Stromal cell of bone marrow (primary cell): Measurements from ENCODE around the gene IDI2.
A peak's percentile ranks its signal among the peaks of the same experiment; 100 is the strongest.
"Not testable (repeated sequence)": the region's sequence is repeated elsewhere in the genome, so short reads cannot be mapped to it uniquely, and the experiment has no call there.

Experiments used
- DNase-seq: peaks from one replicate; pipeline ENCODE4 v3.0.0-alpha.2; 2012; ENCODE audit warnings: low read depth

Gene IDI2

DNA sequence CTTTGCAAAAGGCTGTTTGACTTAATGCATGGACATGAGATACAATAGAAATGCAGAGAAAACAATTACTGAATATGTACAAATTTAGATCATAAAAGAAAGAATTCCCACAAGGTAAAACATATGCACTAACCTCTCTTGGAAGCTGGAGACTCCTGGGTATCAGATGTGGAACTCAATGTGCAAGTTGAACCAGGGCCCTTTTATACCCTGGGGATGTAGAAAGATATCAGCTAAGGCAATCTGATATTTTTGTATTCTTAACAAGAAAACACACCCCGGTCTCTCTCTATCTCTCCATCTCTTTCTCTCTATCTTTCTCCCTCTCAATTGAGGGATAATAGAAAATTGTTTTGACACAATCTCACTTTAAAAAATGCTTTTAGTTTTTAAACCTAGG, at the start of gene IDI2:
TSS of gene IDI2 (minus strand) at position 177 of the 400 bp plus-strand sequence. CDS start 1,136 bp downstream, outside the sequence.
- DNase-seq, result no peak

DNA sequence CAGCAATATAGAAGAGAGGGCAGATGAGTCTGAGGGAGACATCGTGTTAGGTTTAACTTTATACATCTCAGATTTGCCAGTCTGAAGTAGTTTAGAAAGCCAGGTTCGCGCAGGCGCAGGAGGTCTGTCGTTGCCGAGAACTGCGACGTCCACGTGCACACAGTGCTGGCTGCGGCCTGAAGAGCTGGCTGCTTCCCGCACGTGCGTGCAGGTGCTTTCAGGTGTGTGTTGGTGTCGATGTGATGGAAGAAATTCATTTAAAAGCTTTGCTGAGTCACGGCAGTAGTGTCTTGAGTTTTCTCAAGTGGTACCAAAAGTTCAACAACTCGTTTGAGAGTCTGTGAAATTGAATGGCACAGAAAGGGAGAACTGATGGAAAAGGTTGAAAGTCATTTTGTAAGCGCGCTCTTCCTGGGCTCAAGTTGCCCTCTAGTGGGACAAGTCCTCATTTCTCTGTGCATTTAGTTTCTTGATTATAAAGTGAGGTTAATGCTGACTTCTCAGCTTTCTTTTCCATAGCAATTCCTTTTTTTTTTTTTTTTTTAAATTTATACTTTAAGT, 49.2 kb upstream of the IDI2 start:
- no peak for DNase-seq

DNA sequence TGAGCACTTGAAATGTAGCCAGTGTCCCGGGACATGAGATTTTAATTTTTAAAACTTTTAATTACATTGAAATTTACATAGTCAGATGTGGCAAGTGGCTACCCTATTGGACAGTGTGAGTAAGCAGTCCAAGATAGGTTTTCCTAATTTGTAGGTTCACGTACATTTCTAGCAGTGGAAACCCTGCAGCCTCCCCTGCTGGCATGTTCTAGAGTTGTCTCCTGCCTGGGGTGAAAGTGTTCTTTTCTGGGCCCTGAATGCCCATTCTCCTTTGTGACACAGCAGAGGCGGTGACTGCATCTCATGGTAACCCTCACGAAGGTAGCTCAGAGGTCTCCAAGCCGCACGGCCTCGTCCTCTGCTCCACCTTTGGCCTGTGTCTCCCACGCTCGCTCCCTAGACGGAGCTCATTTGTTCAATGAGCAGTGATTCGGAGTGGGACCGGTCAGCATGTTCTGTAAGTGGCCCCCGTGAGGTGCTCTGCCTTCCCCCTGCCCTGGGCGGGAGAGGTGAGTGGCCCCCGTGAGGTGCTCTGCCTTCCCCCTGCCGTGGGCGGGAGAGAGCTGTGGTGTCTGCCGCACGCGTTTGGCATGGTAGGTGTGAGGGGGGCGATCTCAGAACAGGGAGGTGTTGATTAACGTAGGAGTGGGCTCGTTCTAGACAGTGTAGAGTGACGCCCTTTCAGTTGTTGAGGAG, 48.5 kb upstream of the IDI2 start:
- DNase-seq, result no peak

DNA sequence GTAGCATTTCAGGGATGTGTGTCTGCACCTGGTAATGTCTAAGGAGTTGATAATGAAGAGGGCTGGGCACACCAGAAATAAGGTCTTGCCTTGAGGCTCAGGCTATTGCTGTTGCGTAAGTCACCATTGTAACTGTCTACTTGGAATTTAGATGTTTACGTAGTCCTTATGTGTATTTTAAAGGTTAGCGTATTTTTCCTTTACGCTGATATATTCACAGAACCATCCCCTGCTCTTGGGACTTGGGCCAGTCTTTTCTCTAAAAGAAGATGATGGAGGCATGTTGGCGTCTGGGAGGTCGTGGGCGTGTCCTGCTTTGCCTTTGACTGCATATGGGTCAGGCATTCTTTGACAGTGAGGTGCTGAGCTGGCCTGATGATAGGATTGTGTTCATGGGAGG, 45.3 kb upstream of the IDI2 start:
- no peak for DNase-seq

DNA sequence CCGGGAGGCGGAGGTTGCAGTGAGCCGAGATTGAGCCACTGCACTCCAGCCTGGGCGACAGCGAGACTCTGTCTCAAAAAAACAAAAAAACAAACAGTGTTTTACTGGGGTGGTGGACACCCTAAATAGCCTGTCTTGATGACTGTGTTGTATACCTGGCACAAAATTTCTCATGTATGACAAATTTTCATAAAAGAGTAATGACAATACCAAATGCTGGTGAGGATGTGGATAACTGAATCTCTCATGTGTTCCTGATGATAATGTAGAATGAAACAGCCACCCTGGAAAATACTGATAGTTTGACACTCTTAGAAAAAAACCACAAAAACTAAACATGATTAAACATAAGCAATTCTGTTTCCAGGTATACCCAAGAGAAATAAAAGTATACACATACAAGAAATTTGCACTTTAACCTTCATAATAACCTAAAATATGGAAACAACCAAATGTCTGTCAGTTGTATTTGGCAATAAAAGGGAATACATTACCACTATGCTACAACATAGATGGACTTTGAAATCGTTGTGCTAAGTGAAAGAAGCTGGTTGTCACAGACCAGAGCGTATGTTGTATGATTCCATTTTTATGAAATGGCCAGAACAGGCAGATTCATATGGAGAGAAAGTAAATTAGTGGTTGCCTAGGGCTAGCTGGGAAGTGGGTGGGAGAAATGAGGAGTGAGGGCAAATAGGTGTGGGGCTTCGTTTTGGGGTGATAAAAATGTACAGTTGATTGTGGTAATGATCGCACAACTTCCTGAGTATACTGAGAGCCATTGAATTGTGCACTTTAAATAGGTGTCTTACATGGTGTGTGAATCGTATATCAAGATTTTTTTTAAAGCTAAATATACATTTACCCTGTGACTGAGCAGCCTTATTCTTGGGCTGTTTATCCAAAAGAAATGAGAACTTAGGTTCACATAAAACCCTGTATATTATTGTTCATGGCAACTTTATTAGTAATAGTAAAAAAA, 43.0 kb upstream of the IDI2 start:
- DNase-seq, result no peak

DNA sequence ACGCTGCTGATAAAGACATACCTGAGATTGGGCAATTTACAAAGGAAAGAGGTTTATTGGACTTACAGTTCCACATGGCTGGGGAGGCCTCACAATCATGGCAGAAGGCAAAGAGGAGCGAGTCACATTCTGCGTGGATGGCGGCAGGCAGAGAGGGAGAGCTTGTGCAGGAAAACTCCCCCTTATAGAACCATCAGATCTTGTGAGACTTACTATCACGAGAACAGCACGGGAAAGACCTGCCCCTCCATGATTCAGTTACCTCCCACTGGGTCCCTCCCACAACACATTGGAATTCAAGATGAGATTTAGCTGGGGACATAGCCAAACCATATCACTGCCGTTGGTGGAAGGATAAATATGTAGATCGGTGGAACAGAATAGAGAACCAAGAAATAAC, 41.1 kb upstream of the IDI2 start:
- DNase-seq, result not testable (repeated sequence)

DNA sequence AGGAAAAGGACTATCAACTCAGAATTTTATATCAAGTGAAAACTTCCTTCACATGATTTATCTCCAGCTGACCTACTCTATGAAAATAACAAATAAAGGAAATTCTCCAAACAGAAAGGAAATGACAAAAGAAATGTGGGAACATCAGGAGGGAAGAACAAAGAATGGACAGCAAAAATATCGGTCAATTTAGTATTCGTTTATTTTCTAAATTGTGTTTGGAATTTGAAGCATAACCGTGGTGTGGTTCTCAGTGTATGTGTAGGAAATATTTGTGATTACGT, 39.2 kb upstream of the IDI2 start:
- no peak for DNase-seq

DNA sequence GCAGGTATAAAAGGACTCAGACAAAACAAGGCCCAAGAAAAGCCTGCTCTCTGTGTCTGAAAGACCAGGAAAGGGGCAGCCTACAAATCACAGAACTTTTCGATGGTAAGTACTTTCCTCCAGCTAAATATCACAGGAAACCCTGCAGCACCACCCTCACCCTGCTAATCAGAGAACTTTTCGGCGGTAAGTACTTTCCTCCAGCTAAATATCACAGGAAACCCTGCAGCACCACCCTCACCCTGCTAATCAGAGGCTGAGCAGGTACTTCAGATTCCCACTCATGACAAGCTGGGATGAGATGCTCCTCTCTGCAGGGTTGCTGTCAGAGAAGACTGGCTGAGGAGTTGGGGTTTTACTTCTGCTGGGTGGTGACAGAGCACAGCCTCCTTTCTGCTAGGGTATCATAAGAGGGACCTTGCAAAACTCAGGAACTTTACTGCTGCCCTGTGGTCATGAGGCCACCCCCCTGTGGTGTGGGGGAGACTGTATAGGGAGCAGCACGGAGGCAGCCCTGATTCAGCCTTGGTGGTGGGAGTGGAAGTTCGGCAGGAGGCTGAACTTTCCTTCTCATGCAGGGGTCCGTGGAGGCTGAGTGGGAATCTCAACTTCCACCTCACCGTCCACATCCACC, 37.7 kb upstream of the IDI2 start:
- no peak for DNase-seq

DNA sequence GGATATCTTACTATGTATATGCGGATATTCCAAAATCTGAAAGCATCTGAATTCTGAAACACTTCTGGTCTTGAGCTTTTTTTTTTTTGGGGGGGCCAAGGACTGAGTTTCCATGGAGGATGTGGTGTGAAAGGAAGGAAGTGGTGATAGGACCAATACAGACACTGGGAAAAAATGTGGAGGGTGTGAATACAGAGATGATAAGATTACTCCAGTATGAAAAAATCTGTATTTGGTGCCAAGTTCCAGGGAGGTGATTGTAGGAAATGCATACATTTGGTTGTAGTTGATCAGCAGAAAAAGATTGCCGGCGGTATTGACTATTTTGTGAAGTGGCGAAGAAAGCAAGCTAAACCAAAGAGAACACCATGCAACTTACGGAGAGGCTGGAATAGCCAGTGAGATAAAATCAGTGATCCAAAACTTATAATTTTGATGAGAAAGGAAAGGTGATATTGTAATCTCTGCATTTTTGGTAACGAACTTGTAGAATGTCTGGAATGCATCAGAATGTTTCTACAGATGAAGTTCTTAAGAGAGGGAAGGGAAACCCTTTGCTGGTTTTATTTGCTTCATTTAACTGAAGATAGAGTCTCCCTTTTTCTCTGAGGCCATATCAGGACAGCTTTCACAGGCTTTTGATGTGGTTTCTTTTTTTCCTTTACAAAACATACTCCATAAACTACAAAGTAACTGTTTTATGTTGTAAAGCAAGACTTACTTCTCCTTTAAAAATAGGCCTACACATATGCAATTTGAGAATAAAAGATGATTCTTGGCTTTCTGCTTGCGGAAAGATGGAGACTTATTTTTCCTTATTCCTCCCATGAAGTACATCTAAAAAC, 36.5 kb upstream of the IDI2 start:
- no peak for DNase-seq

DNA sequence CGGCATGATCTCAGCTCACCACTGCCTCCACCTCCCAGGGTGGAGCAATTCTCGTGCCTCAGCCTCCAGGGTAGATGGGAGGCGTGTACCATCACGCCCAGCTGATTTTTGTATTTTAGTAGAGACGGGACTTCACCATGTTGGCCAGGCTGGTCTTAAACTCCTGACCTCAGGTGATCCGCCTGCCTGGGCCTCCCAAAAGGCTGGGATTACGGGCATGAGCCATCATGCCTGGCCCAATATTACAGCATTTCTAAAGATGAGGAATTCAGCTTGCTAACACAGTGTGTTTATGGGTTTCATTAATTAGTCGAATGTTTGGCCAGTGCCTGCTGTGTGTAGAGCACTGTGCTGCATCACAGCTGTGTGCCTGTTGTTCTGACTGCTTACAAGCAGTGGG, 34.2 kb upstream of the IDI2 start:
- no peak for DNase-seq

DNA sequence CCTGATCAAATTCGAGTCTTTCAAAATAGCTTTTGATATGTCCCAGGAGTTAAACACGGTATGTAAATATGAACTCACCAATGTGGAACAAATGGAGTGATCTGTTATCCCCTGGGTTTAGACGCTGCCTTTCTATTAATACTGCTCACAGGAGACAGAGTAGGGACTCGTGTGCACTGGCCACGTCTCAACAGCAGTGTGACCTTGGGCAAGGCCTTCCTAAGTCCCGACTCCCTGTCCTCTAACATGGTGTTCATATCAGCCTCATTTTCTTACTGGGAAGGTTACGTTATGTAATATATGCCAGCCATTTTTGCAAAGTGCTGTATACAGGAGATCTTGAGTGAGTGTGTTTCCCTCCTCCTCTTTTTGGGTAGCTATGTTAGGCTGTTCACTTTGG, 32.4 kb upstream of the IDI2 start:
- DNase-seq, result no peak

DNA sequence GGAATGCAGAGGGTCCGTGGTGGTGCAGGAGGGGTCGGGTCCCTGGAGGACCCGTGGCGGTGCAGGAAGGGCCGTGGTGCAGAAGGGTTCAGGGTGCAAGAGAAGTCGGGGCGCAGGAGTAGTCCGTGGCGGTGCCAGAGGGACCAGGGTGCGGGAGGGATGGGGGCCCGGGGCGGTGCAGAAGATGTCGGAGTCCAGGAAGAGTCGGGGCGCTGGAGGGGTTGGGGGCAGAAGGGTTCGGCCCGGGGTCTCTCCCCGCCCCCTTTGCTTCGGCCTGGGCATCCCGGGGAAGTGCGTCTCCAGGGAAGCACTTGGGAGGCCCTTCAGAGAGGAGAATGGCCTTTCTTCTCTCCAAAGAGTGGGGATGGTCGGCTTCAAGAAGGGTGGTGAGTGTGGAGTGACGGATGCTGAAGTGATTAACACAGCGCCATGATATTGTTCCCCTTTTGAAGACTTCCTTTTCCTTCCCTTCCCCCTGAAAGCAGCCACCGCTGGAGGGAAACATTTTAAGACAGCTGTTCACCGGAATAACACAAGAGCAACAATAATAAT, 31.5 kb upstream of the IDI2 start:
- no peak for DNase-seq

DNA sequence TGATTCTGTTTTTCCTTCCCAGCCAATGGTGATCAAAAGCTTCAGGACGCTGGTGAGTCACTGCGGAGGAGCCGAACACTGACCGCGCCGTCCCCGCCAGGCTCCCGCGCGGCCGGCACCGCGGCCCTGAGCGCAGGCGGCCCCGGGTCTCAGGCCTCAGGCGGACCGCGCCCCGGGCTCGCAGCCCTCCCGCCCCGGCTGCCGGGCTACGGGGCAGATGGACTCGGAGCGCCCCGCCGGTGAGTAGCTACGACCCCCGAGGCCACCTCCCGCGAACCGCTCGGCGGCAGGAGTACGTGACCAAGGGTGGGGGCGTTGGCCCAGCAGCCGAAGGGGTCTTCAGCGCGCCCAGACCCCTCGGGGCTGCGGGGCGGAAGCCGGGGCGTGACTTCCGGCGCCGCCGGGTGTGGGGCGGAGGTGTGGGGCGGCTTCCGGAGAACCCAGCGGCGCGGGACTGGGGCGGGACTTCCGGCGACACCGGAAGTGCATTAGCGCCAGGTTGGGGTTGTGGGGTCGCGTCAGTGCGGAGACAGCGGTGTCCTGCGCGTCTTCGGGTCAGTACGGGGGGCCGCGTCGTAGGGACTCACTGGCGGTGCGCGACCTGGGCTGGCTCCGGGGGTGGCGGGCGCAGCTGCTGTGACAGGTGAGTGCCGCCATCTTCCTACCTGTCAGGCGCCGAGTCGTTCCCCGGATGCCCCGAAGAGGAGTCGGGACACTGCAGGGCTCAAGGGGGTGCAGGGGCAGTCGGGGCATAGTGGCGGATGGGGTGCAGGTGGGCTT, 30.9 kb upstream of the IDI2 start, which contains the start of gene WDR37:
TSS of gene WDR37 (plus strand) at position 60 of the 780 bp plus-strand sequence. CDS start 15,771 bp downstream, outside the sequence.
- DNase-seq, result peak; percentile 86

DNA sequence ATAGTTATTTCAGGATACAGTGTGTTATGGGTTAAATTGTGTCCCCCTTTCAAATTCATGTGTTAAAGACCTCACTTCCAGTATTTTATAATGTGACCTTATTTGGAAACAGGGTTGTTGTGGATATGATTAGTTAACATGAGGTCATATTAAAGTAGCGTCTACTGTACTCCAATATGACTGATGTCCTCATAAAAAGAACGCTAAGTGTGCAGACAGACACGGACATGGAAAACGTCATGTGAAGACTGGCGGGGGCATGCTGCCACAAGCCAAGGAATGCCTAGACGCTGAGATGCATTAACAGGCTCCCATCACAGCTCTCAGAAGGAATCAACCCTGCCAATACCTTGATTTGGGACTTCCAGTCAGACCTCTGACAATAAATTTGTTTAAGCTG, 29.0 kb upstream of the IDI2 start:
- no peak for DNase-seq

DNA sequence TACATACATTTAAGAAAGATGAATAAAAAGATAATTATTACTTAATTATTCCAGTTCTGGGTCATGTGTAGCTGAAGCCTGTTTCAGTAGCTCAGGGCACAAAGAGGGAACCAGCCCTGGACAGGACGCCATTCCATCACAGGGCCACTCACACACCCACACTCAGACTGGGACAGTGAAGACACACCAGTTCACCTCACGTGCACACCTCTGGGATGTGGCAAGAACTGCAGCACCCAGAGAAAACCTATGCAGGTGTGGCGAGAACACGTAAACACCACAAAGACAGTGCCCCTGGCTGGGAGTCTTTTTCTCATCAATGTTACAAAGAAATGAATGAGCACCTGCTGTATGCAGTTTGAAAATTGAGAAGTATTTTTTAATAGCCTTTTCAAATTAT, 24.9 kb upstream of the IDI2 start:
- no peak for DNase-seq

DNA sequence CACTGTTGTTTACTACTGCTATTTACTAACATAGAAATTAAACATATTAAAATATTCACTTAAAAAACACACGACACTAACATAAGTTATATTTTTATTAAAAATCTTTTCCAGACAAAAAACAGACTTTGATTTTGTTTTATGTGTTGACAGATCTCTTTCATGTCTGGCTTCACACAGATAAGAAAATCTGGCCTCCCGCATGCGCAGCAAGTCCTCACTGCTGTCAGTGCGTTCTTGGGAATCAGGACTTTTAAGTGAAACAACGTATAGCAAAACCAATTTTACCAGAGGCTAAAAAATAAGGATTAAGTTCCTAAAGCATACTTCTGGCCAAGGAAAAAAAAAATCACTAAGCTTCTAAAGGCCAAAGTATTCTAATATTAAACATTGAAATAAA, 24.5 kb upstream of the IDI2 start:
- DNase-seq, result no peak

DNA sequence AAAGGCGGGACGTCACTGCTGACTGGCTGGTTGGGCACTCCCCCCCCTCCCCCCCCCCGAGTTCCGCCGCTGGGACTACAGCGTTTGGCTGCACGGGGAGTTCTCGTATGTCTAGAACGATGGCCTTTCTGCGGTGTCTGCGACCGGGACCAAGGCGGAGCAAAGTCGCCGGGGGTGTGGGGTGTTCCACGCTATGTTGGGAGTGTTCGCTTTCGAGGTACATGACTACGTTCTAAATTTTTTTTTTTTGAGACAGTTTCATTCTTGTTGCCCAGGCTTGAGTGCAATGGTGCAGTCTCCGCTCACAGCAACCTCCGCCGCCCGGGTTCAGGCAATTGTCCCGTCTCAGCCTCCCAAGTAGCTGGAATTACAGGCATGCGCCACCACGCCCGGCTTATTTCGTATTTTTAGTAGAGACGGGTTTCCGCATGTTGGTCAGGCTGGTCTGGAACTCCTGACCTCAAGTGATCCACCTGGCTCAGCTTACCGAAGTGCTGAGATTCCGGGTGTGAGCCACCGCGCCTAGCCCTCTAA, 23.8 kb upstream of the IDI2 start:
- no peak for DNase-seq

DNA sequence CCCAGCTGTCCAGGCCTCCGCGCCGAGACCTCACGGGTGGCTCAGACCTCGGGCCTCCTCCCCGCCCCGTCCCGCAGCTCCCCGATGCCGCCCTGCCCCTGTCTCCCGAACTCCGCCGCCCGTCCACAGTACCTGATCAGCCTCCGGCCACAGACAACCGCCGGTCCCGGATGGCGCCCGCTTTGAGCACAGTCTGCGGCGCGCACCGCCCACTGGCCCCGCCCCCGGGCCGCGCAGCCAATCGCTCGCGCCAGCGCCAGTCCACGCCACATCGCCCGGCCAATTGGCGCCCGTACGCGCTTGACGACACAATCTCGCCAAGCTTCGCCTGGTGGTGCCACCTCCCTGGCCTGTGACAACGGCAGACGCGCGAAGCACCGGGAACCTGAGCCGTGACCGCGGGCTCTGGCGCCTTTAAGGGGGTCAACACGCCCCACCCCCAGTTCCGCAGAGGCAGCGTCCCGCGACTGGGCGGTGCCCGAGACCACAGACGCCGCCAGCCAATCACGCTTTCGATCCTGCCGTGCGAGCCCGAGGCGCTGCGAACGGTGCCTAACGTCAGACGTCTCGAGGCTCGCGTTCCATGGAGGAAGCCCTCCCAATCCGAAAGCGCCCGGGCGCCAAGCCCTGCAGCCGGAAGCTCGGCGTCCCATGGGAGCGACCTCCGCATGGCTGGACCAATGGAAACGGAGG, 23.2 kb upstream of the IDI2 start, which contains the start of gene IDI1:
TSS of gene IDI1 (minus strand) at position 388 of the 693 bp plus-strand sequence. CDS start at position 272, 116 bp downstream.
- DNase-seq, result peak; percentile 97

DNA sequence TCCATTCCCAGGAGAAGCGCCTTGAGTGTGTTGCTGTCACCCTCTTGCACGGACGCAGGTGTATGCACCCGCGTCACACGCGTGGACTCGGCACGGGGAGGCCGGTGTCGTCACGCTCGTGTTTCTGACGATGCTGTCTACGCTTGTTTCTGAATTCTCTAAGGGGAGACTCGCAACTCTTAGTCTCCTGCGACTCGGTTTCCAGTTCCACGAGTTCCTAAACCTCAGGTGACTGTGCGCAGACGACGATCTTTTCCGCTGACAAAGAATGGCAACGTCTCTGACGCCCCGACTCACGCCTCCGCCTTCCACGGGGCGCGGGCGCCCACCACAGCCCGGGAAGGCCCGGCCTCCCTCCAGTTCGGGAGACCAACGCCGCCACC, 22.7 kb upstream of the IDI2 start:
- DNase-seq, result no peak

DNA sequence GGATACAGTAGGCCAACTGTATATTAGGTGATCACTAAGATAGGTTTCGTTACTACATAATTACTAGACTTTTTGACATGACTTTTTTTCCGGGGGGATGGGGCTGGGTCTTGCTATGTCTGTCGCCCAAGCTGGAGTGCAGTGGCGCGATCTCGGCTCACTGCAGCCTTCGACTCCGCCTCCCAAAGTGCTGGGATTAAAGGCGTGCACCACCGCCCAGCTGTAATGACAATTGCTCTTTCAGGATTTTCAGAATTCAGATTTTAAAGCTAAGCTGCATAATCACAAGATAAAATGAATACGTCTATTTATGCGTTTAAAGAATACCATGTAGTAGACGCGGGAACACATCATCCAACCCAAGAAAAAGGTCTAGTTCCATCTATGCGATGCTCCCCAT, 22.3 kb upstream of the IDI2 start:
- DNase-seq, result no peak
